Measurements from ENCODE around the gene CYTIP. TPM values are rescaled to one million over a fixed set of nuclear protein-coding genes. Genes with fewer than 3 reads are reported as not detected.

CYTIP gene
- total and polyA plus RNA-seq, 2 of the 4 experiments (the other 2 are of a cell fraction): not detected

GRCh38 chr2:157443090-157443489, 799 bp downstream of the CYTIP start:
- dilution Hi-C loops (cut with HindIII; ENCODE audit: low sequenced_read_pairs, unreplicated experiment) (no loop called here), intact Hi-C loops (cut with micrococcal nuclease) (no loop called here), in situ Hi-C loops (cut with MboI; ENCODE audit: low sequenced_read_pairs) (no loop called here)
- Histone ChIP-seq H4K8ac (ENCODE audit: low read depth in 2 of 2, low read length in 2 of 2) (no peak overlapping the region), H2BK5ac (ENCODE audit: low read depth, low read length, poor library complexity, severe bottlenecking) (no peak overlapping the region), H2AK9ac (replicated peaks; ENCODE audit: low read depth, low read length, poor library complexity) (no peak overlapping the region), H2AFZ (replicated peaks; ENCODE audit: low read length, poor library complexity) (no peak overlapping the region), H3K9me1 (ENCODE audit: insufficient read depth, low read length) (no peaks in the 10 kb centered on the region), H3K4me2 (ENCODE audit: low read depth, low read length) (no peak overlapping the region), H3K4me1 (ENCODE audit: control insufficient read depth, insufficient read depth, low read length) (no peaks in the 10 kb centered on the region), H4K20me1 (ENCODE audit: insufficient read depth, low read length) (no peaks in the 10 kb centered on the region), H3K4ac (ENCODE audit: low read depth, low read length) (no peak overlapping the region), H2BK20ac (ENCODE audit: low read depth, low read length) (no peak overlapping the region), H3K27ac (ENCODE audit: insufficient read depth, low read length) (no peak overlapping the region), H3K9ac (ENCODE audit: low read depth, low read length) (no peak overlapping the region), H3K23ac (ENCODE audit: low read depth, low read length) (no peak overlapping the region), H2BK15ac (ENCODE audit: low read depth, low read length) (no peak overlapping the region), H3K18ac (ENCODE audit: low read depth, low read length) (no peak overlapping the region), H3K4me3 (ENCODE audit: insufficient read depth, low read depth, low read length) (no peak overlapping the region), H4K5ac (ENCODE audit: low read depth, low read length) (no peak overlapping the region), H2BK120ac (ENCODE audit: low read depth, low read length) (no peak overlapping the region), H3K56ac (ENCODE audit: extremely low read depth, insufficient read depth, low read length) (no peak overlapping the region), H3K36me3 (ENCODE audit: control insufficient read depth, insufficient read depth, low read length) (no peaks in the 10 kb centered on the region), H3K27me3 (ENCODE audit: control insufficient read depth, insufficient read depth, low read length) (peaks cover 2% of the 10 kb centered on the region; the same call in 1 of the 2 replicates), H3K9me3 (ENCODE audit: control insufficient read depth, insufficient read depth, low read length) (no peaks in the 10 kb centered on the region), H2AK5ac (ENCODE audit: low read depth, low read length) (no peak overlapping the region), H3K79me1 (ENCODE audit: low read depth in 1 of 2, low read length in 2 of 2) (no peaks in the 10 kb centered on the region), H3K14ac (replicated peaks; ENCODE audit: low read depth, low read length) (no peak overlapping the region), H4K91ac (ENCODE audit: insufficient read depth, low read depth, low read length) (no peak overlapping the region)
- ATAC-seq (ENCODE audit: low read depth) (no peak), DNase-seq (no peak)
- CTCF ChIA-PET: no interaction called here
- TF ChIP-seq, protein P1, sequence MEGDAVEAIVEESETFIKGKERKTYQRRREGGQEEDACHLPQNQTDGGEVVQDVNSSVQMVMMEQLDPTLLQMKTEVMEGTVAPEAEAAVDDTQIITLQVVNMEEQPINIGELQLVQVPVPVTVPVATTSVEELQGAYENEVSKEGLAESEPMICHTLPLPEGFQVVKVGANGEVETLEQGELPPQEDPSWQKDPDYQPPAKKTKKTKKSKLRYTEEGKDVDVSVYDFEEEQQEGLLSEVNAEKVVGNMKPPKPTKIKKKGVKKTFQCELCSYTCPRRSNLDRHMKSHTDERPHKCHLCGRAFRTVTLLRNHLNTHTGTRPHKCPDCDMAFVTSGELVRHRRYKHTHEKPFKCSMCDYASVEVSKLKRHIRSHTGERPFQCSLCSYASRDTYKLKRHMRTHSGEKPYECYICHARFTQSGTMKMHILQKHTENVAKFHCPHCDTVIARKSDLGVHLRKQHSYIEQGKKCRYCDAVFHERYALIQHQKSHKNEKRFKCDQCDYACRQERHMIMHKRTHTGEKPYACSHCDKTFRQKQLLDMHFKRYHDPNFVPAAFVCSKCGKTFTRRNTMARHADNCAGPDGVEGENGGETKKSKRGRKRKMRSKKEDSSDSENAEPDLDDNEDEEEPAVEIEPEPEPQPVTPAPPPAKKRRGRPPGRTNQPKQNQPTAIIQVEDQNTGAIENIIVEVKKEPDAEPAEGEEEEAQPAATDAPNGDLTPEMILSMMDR (conservative IDR thresholded peaks at IDR 0.05; ENCODE audit: low read depth, low read length): no peak
- TF ChIP-seq ELK1 (IDR thresholded peaks at IDR 0.05; ENCODE audit: borderline replicate concordance, low read depth, low read length) (no peak), SMC3 (IDR thresholded peaks at IDR 0.05; ENCODE audit: low read depth, low read length) (no peak), CEBPB (IDR thresholded peaks at IDR 0.05; ENCODE audit: low read depth, low read length) (no peak), RCOR1 (IDR thresholded peaks at IDR 0.05; ENCODE audit: insufficient replicate concordance, low read length) (no peak), RFX5 (IDR thresholded peaks at IDR 0.05; ENCODE audit: low read depth, low read length) (no peak), POLR2A (IDR thresholded peaks at IDR 0.05; ENCODE audit: low read depth, low read length) (no peak), BHLHE40 (IDR thresholded peaks at IDR 0.05; ENCODE audit: low read depth, low read length) (no peak), RAD21 (IDR thresholded peaks at IDR 0.05; ENCODE audit: low read length) (no peak)
- no TSS peak for BruUV-seq (replicated peaks)
- POLR2A ChIA-PET (ENCODE audit: unreplicated experiment): no interaction called here
